AG09319 (cell line): ENCODE data around the gene KIF24.
"Not testable (repeated sequence)": the region's sequence is repeated elsewhere in the genome, so short reads cannot be mapped to it uniquely, and the experiment has no call there.

Experiments used
- DNase-seq: peaks from one replicate; pipeline ENCODE4 v3.0.0-alpha.2; 2010; ENCODE audit warnings: low read depth; ENCODE audit errors: extremely low read depth
- TF ChIP-seq, protein P1 (sequence below): IDR thresholded peaks from 2 replicates; pipeline ENCODE4 v1.5.1; 2011; ENCODE audit warnings: low read depth, mild to moderate bottlenecking, inconsistent platforms, low read length, moderate library complexity

Gene KIF24

DNA sequence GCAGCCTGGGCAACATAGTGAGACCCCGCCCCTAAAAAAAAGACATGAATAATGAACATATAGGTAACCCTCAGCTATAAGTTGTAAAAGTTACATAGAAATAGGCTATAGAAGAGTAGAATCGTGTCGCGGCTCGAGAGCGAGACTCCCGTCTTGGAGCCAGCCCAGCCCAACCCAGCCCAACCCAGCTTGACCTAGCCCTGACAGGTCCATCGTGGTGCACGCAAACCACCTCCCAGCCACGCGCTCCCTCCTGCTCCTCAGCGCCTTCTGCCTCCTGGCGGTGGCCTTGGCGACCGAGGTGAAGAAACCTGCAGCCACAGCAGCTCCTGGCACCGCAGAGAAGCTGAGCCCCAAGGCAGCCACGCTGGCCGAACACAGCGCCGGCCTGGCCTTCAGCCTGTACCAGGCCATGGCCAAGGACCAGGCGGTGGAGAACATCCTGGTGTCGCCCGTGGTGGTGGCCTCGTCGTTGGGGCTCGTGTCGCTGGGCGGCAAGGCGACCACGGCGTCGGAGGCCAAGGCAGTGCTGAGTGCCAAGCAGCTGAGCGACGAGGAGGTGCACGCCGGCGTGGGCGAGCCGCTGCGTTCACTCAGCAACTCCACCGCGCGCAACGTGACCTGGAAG lies 10.8 kb downstream of the KIF24 start:
- TF ChIP-seq, protein P1, sequence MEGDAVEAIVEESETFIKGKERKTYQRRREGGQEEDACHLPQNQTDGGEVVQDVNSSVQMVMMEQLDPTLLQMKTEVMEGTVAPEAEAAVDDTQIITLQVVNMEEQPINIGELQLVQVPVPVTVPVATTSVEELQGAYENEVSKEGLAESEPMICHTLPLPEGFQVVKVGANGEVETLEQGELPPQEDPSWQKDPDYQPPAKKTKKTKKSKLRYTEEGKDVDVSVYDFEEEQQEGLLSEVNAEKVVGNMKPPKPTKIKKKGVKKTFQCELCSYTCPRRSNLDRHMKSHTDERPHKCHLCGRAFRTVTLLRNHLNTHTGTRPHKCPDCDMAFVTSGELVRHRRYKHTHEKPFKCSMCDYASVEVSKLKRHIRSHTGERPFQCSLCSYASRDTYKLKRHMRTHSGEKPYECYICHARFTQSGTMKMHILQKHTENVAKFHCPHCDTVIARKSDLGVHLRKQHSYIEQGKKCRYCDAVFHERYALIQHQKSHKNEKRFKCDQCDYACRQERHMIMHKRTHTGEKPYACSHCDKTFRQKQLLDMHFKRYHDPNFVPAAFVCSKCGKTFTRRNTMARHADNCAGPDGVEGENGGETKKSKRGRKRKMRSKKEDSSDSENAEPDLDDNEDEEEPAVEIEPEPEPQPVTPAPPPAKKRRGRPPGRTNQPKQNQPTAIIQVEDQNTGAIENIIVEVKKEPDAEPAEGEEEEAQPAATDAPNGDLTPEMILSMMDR: no peak
- DNase-seq: no peak

DNA sequence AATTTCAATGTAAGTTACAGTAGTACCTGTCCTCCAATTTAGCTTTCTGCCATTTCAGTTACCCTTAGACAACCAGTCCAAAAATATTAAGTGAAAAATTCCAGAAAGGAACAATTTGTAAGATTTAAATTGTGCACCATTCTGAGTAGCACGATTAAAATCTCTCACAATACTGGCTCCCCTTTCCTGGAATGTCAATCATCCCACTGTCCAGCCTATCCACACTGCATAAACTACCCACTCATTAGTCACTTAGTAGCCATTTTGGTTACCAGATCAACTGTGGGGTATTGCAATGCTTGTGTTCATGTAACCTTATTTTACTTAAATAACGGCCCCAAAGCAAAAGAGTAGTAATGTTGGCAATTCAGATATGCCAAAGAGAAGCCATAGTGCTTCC lies 11.6 kb downstream of the KIF24 start:
- no peak for DNase-seq
- TF ChIP-seq, protein P1: no peak

DNA sequence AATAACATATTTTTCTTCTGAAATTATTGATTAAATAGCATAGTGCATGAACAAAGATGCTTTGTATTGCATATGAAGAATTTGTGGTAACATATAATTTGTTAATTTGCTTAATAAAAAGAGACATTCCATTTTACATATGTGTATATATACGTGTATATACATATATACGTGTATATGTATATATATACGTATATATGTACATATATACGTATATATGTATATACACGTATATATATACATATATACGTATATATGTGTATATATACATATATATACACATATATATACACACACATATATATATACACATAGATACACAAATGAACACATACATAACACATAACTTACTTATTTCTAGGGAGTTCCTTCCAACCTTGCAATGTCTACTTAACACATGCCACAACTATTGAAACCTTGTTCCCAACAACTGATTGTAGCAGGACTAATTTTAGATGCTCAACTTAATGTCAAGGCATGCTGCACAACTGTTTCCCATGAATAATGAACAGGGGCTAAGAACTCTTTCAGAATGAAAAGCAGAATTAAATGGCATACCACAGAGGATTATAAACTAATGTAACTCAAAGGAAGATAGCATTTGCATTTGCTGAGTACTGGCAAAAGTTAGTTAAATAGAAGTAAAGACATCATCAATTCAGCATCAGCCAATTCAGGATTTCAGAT lies 17.4 kb downstream of the KIF24 start:
- DNase-seq: no peak

DNA sequence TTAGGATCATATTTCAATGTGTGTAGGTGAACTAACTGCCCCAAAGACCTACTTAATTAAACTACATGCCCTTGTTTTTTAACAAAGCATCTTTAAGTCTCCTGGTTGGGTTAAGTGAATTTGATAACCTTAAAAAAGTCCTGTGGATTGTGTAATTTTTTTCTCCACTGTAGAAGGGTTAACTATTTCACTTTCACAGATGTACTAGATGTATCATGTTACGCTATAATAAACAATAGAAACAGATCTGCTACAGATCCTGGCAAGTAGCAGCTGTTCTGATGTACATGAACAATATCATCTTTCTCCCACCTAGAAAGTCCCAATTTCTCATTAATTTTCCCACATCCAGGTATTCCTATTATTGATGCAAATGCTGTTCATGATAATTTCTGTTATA lies 18.9 kb downstream of the KIF24 start:
- TF ChIP-seq, protein P1: no peak
- DNase-seq: no peak

More for the DNA sequence above, 17.4 kb downstream of the KIF24 start:
- TF ChIP-seq, protein P1: no peak

DNA sequence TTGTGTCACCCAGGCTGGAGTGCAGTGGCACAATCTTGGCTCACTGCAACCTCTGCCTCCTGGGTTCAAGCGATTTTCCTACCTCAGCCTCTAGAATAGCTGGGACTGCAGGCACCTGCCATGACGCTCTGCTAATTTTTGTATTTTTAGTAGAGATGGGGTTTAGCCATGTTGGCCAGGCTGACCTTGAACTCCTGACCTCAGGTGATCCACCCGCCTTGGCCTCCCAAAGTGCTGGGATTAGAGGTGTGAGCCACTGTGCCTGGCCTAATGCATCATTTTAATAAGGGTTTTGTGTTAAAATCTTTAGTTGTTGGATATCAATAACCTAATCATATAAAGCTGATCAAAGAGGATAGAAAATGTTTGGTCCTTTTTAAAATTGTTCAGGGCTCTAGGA lies 20.8 kb downstream of the KIF24 start:
- not testable (repeated sequence) for DNase-seq

DNA sequence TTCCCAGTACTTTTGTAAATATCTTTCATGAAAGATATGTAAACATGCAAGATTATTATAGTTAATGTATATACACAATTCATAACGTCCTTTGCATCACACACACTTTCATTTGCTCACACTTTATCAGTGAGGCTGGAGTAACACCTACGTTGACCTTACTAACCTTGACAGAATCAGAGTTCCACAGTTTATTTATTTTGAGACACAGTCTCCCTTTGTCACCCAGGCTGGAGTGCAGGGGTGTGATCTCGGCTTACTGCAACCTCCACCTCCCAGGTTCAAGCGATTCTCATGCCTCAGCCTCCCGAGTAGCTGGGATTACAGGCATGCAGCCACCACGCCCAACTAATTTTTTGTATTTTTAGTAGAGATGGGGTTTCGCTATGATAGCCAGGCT lies 28.0 kb downstream of the KIF24 start:
- not testable (repeated sequence) for DNase-seq

DNA sequence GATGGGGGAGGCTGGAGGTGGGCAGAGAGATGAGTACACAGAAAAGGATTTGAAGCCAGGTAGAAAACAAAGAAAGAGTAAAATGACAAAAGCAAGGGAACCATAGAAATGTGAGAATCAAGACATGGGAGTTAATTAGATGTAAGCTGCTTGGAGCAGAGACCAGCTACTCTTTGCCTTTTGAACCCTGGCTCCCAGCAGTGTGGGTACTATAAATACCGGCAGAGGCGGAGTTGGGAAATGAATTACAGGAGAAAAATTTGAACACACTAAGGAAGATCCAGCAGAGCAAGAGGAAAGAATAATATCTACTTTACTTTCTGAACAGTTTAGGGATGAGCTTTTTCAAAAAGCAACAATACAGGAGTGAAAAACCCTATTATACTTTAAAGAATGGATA lies 36.5 kb downstream of the KIF24 start:
- TF ChIP-seq, protein P1: no peak
- no peak for DNase-seq

DNA sequence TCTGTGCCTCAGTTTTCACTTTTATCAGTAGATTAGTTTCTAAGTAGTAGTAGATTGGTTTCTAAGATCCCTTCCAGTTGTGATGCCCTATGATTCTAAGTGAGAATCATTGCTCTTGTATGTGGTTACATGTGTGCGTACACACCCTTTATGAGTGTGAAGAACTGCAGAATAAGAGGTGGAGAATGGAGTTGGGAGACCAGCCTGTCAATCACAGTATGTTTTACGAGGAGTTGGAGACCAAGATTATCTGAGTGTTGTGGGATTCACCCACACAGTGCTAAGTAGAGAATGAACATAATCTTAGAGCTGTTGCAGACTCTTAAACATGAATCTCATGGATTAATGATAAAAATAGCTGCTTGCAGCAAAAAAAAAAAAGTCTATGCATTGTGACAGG lies 37.6 kb downstream of the KIF24 start:
- DNase-seq: no peak
- TF ChIP-seq, protein P1: no peak
